Endothelial cell of umbilical vein (primary cell): ENCODE results near the gene TLDC2. TPM values are rescaled to one million over a fixed set of nuclear protein-coding genes. Genes with fewer than 3 reads are reported as not detected.

Source experiments
- BruUV-seq: library from RNA; stranded (reverse); fragments of 400-500 nt; replicated peaks from 2 replicates; lab custom pipeline; 2021; lab: Mats Ljungman, UMichigan
- CTCF ChIA-PET: fragments of 300-600, 350-600 bp; sonication (Branson Sonifier 250); formaldehyde crosslinking; loops from one replicate; lab custom pipeline; 2021; ENCODE audit warnings: antibody characterized with exemption, inconsistent platforms; lab: Charles Lee
- POLR2A ChIA-PET: fragments of 300-600, 350-600 bp; sonication (Branson Sonifier 250); formaldehyde crosslinking; loops from one replicate; lab custom pipeline; 2021; ENCODE audit warnings: antibody characterized with exemption, inconsistent platforms; lab: Charles Lee
- DNase-seq: peaks from one replicate; pipeline ENCODE4 v3.0.0-alpha.2; 2011; ENCODE audit warnings: low read depth, low spot score
- FAIRE-seq: peaks from 2 replicates; lab custom pipeline; 2011; peaks lifted over from hg19 to GRCh38; lab: Jason Lieb, UNC
- H2AFZ ChIP-seq: 2 replicates; pipeline ENCODE4 v1.6.0; 2012; ENCODE audit warnings: low read depth, low read length, control low read depth, inconsistent platforms
- H3K27ac ChIP-seq: 2 replicates; pipeline ENCODE4 v1.5.1; 2011; ENCODE audit warnings: low read depth, mild to moderate bottlenecking, control low read depth, low read length, moderate library complexity; ENCODE audit not compliant: insufficient read depth
- H3K27me3 ChIP-seq, 2 experiments: 2 replicates each; pipeline versions ENCODE4 v1.6.0 to v1.6.1; 2011; ENCODE audit warnings: low read length in 2 of 2, mixed read lengths in 1 of 2; ENCODE audit not compliant: control insufficient read depth in 2 of 2, insufficient read depth in 2 of 2
- H3K36me3 ChIP-seq, 2 experiments: 2 replicates in 1 of 2; 3 replicates in 1 of 2; pipeline ENCODE4 v1.5.1; 2011; ENCODE audit warnings: low read length in 2 of 2, mild to moderate bottlenecking in 1 of 2, moderate library complexity in 1 of 2; ENCODE audit not compliant: control insufficient read depth in 2 of 2, insufficient read depth in 2 of 2; ENCODE audit errors: extremely low read depth in 1 of 2
- H3K4me1 ChIP-seq: 3 replicates; pipeline ENCODE4 v1.5.1; 2011; ENCODE audit warnings: mild to moderate bottlenecking, low read length; ENCODE audit not compliant: control insufficient read depth, insufficient read depth; ENCODE audit errors: extremely low read depth
- H3K4me2 ChIP-seq: 2 replicates; pipeline ENCODE4 v1.6.1; 2011; ENCODE audit warnings: low read length, control low read depth, mixed read lengths; ENCODE audit not compliant: insufficient read depth
- H3K4me3 ChIP-seq, 3 experiments: fragments of 200-600 bp in 1 of 3; sonication (generic), shearing (Covaris generic) in 1 of 3; replicated peaks in 1 of 3; 2 replicates each; pipeline ENCODE4 v1.5.1; 2011 to 2016; ENCODE audit warnings: control low read depth in 3 of 3, low read length in 3 of 3, mild to moderate bottlenecking in 2 of 3, inconsistent platforms in 1 of 3, low read depth in 1 of 3, moderate library complexity in 1 of 3; ENCODE audit not compliant: insufficient read depth in 1 of 3
- H3K79me2 ChIP-seq: 2 replicates; pipeline ENCODE4 v1.6.0; 2012; ENCODE audit warnings: low read length, inconsistent platforms; ENCODE audit not compliant: control insufficient read depth, insufficient read depth
- H3K9ac ChIP-seq: replicated peaks from 2 replicates; pipeline ENCODE3; 2011; ENCODE audit warnings: low read length, control low read depth; ENCODE audit not compliant: insufficient read depth; ENCODE audit errors: extremely low read depth
- H3K9me1 ChIP-seq: replicated peaks from 3 replicates; pipeline ENCODE4 v1.6.0; 2011; ENCODE audit warnings: mild to moderate bottlenecking, low read length; ENCODE audit not compliant: control insufficient read depth, insufficient read depth; ENCODE audit errors: extremely low read depth
- H3K9me3 ChIP-seq: replicated peaks from 2 replicates; pipeline ENCODE4 v1.5.1; 2012; ENCODE audit warnings: low read length, inconsistent platforms; ENCODE audit not compliant: control insufficient read depth, insufficient read depth
- H4K20me1 ChIP-seq: replicated peaks from 2 replicates; pipeline ENCODE3; 2011; ENCODE audit warnings: mild to moderate bottlenecking, low read length; ENCODE audit not compliant: control insufficient read depth, insufficient read depth; ENCODE audit errors: extremely low read depth
- CTCF ChIP-seq, 2 donors: IDR thresholded peaks; 1 replicate in 1 of 2; 2 replicates in 1 of 2; pipeline ENCODE4 v1.5.1; 2011; ENCODE audit warnings: low read length in 2 of 2, mild to moderate bottlenecking in 2 of 2, moderate library complexity in 2 of 2, control low read depth in 1 of 2, inconsistent platforms in 1 of 2, low read depth in 1 of 2; ENCODE audit not compliant: insufficient read depth in 1 of 2; ENCODE audit errors: extremely low read depth in 1 of 2
- EZH2 ChIP-seq: IDR thresholded peaks from 2 replicates; pipeline ENCODE4 v1.6.1; 2012; ENCODE audit warnings: borderline replicate concordance, low read depth, mild to moderate bottlenecking, moderate library complexity, low read length, inconsistent platforms; ENCODE audit not compliant: severe bottlenecking
- FOS ChIP-seq: IDR thresholded peaks from 2 replicates; pipeline ENCODE4 v1.6.1; 2011; ENCODE audit warnings: mild to moderate bottlenecking, low read length, moderate library complexity, borderline replicate concordance; ENCODE audit not compliant: insufficient read depth
- MAX ChIP-seq: IDR thresholded peaks from 2 replicates; pipeline ENCODE4 v1.6.1; 2011; ENCODE audit not compliant: insufficient read depth, insufficient read length
- MYC ChIP-seq: IDR thresholded peaks from one replicate; pipeline ENCODE4 v1.6.1; 2011; ENCODE audit warnings: mild to moderate bottlenecking, low read depth, low read length
- POLR2AphosphoS5 ChIP-seq: IDR thresholded peaks from 2 replicates; pipeline ENCODE4 v1.6.1; 2012; ENCODE audit warnings: low read depth, mild to moderate bottlenecking, control low read depth, low read length, moderate library complexity; ENCODE audit not compliant: insufficient read depth
- dilution Hi-C: fragments of 300-500 bp; cut with MboI; formaldehyde crosslinking; loops from one replicate; pipeline ENCODE4 v1.15.0; 2019; ENCODE audit warnings: low sequenced_read_pairs; ENCODE audit not compliant: extremely low pct_ligation_motif_present
- intact Hi-C: fragments of 100-400 bp; cut with micrococcal nuclease; formaldehyde crosslinking; loops from one replicate; pipeline ENCODE4 v1.10.0; 2022
- polyA plus RNA-seq, 4 experiments: library from polyadenylated mRNA; depleted of rRNA in 3 of 4; stranded (reverse) in 3 of 4; unstranded in 1 of 4; fragments of >200 nt; gene quantifications; 2 replicates each; pipeline versions ENCODE4 v1.2.1 to v1.2.3, GENCODE V29; 2011 to 2012; ENCODE audit warnings: missing spikeins in 1 of 4
- total RNA-seq: library from RNA; stranded (reverse); gene quantifications from 2 replicates; pipeline ENCODE4 v1.2.3, GENCODE V29; 2021

TLDC2 gene
- total and polyA plus RNA-seq, 2 donors (not counting 3 experiments of a cell fraction or from before 2014, with no cell fraction given) = not detected

- no TSS peak for BruUV-seq
- no peaks in the 10 kb centered on the region for H3K9me1 ChIP-seq
- intact Hi-C loops (no loop called here), dilution Hi-C loops (no loop called here)
- H3K4me2 ChIP-seq = no peak overlapping the region
- H3K9ac ChIP-seq = no peak overlapping the region
- no peak overlapping the region for H2AFZ ChIP-seq
- ChIA-PET POLR2A (no interaction called here), CTCF (interaction anchor here (1.6 kb wide), 1 partner anchor 18 kb away, joined by 5 read pairs; no protein-coding TSS in a partner anchor)
- H3K9me3 ChIP-seq = no peaks in the 10 kb centered on the region
- H3K4me3 ChIP-seq = no peak overlapping the region
- H4K20me1 ChIP-seq = no peaks in the 10 kb centered on the region
- no peaks in the 10 kb centered on the region for H3K27me3 ChIP-seq
- no peak for TF ChIP-seq MAX
- TF ChIP-seq MYC = no peak
- no peak for TF ChIP-seq POLR2AphosphoS5
- no peak for TF ChIP-seq CTCF (IDR thresholded peaks at IDR 0.05; ENCODE audit: extremely low read depth in 1 of 2, insufficient read depth in 1 of 2, low read depth in 1 of 2, low read length in 2 of 2)
- TF ChIP-seq EZH2 = no peak
- TF ChIP-seq FOS = no peak
- no peaks in the 10 kb centered on the region for H3K4me1 ChIP-seq
- no peak overlapping the region for H3K27ac ChIP-seq
- DNase-seq (no peak), FAIRE-seq (no peak)
- peaks cover 0 to 3% of the 10 kb centered on the region in 2 experiments for H3K36me3 ChIP-seq
- H3K79me2 ChIP-seq = no peaks in the 10 kb centered on the region
These were observed 61.4 kb downstream of the TLDC2 start for GRCh38 chr20:36937402-36937770.
